Measurements from ENCODE around the gene PWWP2A. TPM values are rescaled to one million over a fixed set of nuclear protein-coding genes. Genes with fewer than 3 reads are reported as not detected.

The PWWP2A gene
- total RNA-seq, 1 experiment from 2014 or later: 14.7 TPM

DNA sequence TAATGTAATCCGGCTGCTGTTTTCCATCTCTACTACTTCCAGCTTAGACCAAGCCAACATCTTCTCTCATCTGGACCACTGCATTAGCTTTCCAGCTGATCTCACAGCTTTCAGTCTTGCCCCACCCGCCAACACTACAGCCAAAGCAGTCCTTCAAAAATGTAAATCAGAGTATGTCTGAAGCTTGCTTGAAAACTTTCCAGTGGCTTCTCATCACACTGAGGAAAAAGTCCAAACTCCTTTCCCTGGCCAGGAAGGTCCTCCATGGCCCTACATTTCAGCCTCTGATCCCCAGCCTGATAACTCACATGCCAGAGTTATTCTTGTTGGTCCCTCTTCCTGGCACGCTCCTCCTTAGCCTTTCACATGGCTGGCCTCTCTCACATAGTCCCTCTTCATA is 71.8 kb downstream of the PWWP2A start:
- H3K79me2 ChIP-seq (ENCODE audit: insufficient read depth, low read length): no peaks in the 10 kb centered on the region
- ATAC-seq: no peak
- no peaks in the 10 kb centered on the region for H3K27me3 ChIP-seq (ENCODE audit: insufficient read depth, low read length)
- BruUV-seq (replicated peaks): no TSS peak
- H3K4me3 ChIP-seq (replicated peaks in 1 of 2; ENCODE audit: low read depth in 1 of 2, low read length in 2 of 2): no peak overlapping the region
- H3K36me3 ChIP-seq (ENCODE audit: control insufficient read depth in 1 of 2, insufficient read depth in 2 of 2, low read length in 2 of 2): peaks cover 23 to 26% of the 10 kb centered on the region in 2 experiments; a peak in 2 of 4 replicates
- intact Hi-C loops (cut with micrococcal nuclease): no loop called here
- no peaks in the 10 kb centered on the region for H3K9me2 ChIP-seq (ENCODE audit: insufficient read depth)
- no peak for DNase-seq (ENCODE audit: low read depth, low spot score)
- no peaks in the 10 kb centered on the region for H4K20me1 ChIP-seq (ENCODE audit: insufficient read depth)
- CTCF ChIA-PET: no interaction called here
- H3K9me3 ChIP-seq (ENCODE audit: control insufficient read depth in 1 of 2, insufficient read depth in 1 of 2, low read depth in 1 of 2, low read length in 2 of 2): no peaks in the 10 kb centered on the region
- H3K9ac ChIP-seq (ENCODE audit: low read length): no peak overlapping the region
- H3K27ac ChIP-seq (ENCODE audit: low read depth, low read length): no peak overlapping the region
- RAD21 ChIA-PET (ENCODE audit: low non-redundant PET in 1 of 2, low total read pairs in 2 of 2, uncharacterized antibody in 2 of 2, unreplicated experiment in 2 of 2): no interaction called here
- POLR2A ChIA-PET: no interaction called here
- TF ChIP-seq MAX (IDR thresholded peaks at IDR 0.05) (no peak), ZFX (IDR thresholded peaks at IDR 0.05) (no peak), ZNF274 (IDR thresholded peaks at IDR 0.05; ENCODE audit: low read depth, low read length) (no peak), EZH2 (IDR thresholded peaks at IDR 0.05) (no peak), EGR1 (IDR thresholded peaks at IDR 0.05; ENCODE audit: low read depth) (no peak), FOSL1 (IDR thresholded peaks at IDR 0.05; ENCODE audit: low read depth) (no peak)
- TF ChIP-seq, protein P1, sequence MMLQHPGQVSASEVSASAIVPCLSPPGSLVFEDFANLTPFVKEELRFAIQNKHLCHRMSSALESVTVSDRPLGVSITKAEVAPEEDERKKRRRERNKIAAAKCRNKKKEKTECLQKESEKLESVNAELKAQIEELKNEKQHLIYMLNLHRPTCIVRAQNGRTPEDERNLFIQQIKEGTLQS (IDR thresholded peaks at IDR 0.05): no peak
- no peaks in the 10 kb centered on the region for H3K4me1 ChIP-seq (ENCODE audit: control insufficient read depth in 1 of 2, insufficient read depth in 2 of 2, low read length in 2 of 2)
- no peak overlapping the region for H3K4me2 ChIP-seq (ENCODE audit: low read length)
- no peak overlapping the region for H2AFZ ChIP-seq (ENCODE audit: low read depth, low read length, poor library complexity, severe bottlenecking)

- intact Hi-C loops (cut with micrococcal nuclease): no loop called here
- Histone ChIP-seq H2AFZ (ENCODE audit: low read depth, low read length, poor library complexity, severe bottlenecking) (no peak overlapping the region), H3K9ac (ENCODE audit: low read length) (no peak overlapping the region), H3K9me2 (ENCODE audit: insufficient read depth) (no peaks in the 10 kb centered on the region), H3K9me3 (ENCODE audit: control insufficient read depth in 1 of 2, insufficient read depth in 1 of 2, low read depth in 1 of 2, low read length in 2 of 2) (no peaks in the 10 kb centered on the region), H3K36me3 (ENCODE audit: control insufficient read depth in 1 of 2, insufficient read depth in 2 of 2, low read length in 2 of 2) (peaks cover 18 to 19% of the 10 kb centered on the region in 2 experiments; a peak in 3 of 4 replicates), H4K20me1 (ENCODE audit: insufficient read depth) (no peaks in the 10 kb centered on the region), H3K4me2 (ENCODE audit: low read length) (no peak overlapping the region), H3K27ac (ENCODE audit: low read depth, low read length) (no peak overlapping the region), H3K79me2 (ENCODE audit: insufficient read depth, low read length) (no peaks in the 10 kb centered on the region), H3K27me3 (ENCODE audit: insufficient read depth, low read length) (no peaks in the 10 kb centered on the region), H3K4me3 (replicated peaks in 1 of 2; ENCODE audit: low read depth in 1 of 2, low read length in 2 of 2) (no peak overlapping the region), H3K4me1 (ENCODE audit: control insufficient read depth in 1 of 2, insufficient read depth in 2 of 2, low read length in 2 of 2) (no peaks in the 10 kb centered on the region)
- POLR2A ChIA-PET: no interaction called here
- BruUV-seq (replicated peaks): no TSS peak
- no peak for DNase-seq (ENCODE audit: low read depth, low spot score)
- CTCF ChIA-PET: interaction anchor here (2.0 kb wide), 1 partner anchor 23 kb away, joined by 6 read pairs; no protein-coding TSS in a partner anchor
- TF ChIP-seq, protein P2, sequence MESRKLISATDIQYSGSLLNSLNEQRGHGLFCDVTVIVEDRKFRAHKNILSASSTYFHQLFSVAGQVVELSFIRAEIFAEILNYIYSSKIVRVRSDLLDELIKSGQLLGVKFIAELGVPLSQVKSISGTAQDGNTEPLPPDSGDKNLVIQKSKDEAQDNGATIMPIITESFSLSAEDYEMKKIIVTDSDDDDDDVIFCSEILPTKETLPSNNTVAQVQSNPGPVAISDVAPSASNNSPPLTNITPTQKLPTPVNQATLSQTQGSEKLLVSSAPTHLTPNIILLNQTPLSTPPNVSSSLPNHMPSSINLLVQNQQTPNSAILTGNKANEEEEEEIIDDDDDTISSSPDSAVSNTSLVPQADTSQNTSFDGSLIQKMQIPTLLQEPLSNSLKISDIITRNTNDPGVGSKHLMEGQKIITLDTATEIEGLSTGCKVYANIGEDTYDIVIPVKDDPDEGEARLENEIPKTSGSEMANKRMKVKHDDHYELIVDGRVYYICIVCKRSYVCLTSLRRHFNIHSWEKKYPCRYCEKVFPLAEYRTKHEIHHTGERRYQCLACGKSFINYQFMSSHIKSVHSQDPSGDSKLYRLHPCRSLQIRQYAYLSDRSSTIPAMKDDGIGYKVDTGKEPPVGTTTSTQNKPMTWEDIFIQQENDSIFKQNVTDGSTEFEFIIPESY (IDR thresholded peaks at IDR 0.05; ENCODE audit: extremely low read depth, insufficient replicate concordance, low read length): no peak
- no peak for TF ChIP-seq CBX3 (IDR thresholded peaks at IDR 0.05; ENCODE audit: low read depth)
- TF ChIP-seq TCF7L2 (IDR thresholded peaks at IDR 0.05; ENCODE audit: borderline replicate concordance, extremely low read depth, insufficient read depth, insufficient read length): no peak
- no peak for TF ChIP-seq SRF (IDR thresholded peaks at IDR 0.05; ENCODE audit: low read depth)
- RAD21 ChIA-PET (ENCODE audit: low non-redundant PET in 1 of 2, low total read pairs in 2 of 2, uncharacterized antibody in 2 of 2, unreplicated experiment in 2 of 2): no interaction called here
- ATAC-seq: no peak
Measured at GRCh38 chr5:160044967-160045366, 74.3 kb downstream of the PWWP2A start.

Data from HCT116 (cell line).